G401 (cell line): ENCODE data around the gene DOK6. TPM values are rescaled to one million over a fixed set of nuclear protein-coding genes. Genes with fewer than 3 reads are reported as not detected.

Source experiments
- DNase-seq: peaks from one replicate; pipeline ENCODE4 v3.0.0-alpha.2; 2015; ENCODE audit warnings: low spot score
- in situ Hi-C: cut with HindIII; loops from 2 replicates; pipeline ENCODE4 v1.10.0; 2016; ENCODE audit warnings: low sequenced_read_pairs, mixed read lengths
- total RNA-seq: library from RNA; depleted of rRNA; stranded (reverse); fragments of >200 nt; shearing (Covaris generic); gene quantifications from 2 replicates; pipeline ENCODE4 v1.2.3, GENCODE V29; 2014

Gene DOK6
- total RNA-seq, 1 experiment from 2014 or later: 0.10 TPM

- DNase-seq: no peak
- in situ Hi-C loops: no loop called here
These were observed 122.9 kb downstream of the DOK6 start for GRCh38 chr18:69523582-69523981.

- DNase-seq: no peak
- in situ Hi-C loops: no loop called here
These were observed 127.7 kb downstream of the DOK6 start for GRCh38 chr18:69528435-69528834.

GRCh38 chr18:69529151-69529550 lies 128.5 kb downstream of the DOK6 start:
- in situ Hi-C loops: no loop called here
- DNase-seq: no peak

GRCh38 chr18:69531973-69532372 lies 131.3 kb downstream of the DOK6 start:
- DNase-seq: no peak
- in situ Hi-C loops: no loop called here

- in situ Hi-C loops: no loop called here
- DNase-seq: no peak
These were observed 136.5 kb downstream of the DOK6 start for GRCh38 chr18:69537183-69537582.

GRCh38 chr18:69538849-69539248 lies 138.2 kb downstream of the DOK6 start:
- in situ Hi-C loops: no loop called here

GRCh38 chr18:69539404-69539803 lies 138.7 kb downstream of the DOK6 start:
- DNase-seq: no peak

More at GRCh38 chr18:69538849-69539248, 138.2 kb downstream of the DOK6 start:
- no peak for DNase-seq

GRCh38 chr18:69556228-69556627 lies 155.5 kb downstream of the DOK6 start:
- in situ Hi-C loops: no loop called here
- DNase-seq: no peak

More at GRCh38 chr18:69539404-69539803, 138.7 kb downstream of the DOK6 start:
- in situ Hi-C loops: no loop called here

- in situ Hi-C loops: no loop called here
- no peak for DNase-seq
These were observed 156.6 kb downstream of the DOK6 start for GRCh38 chr18:69557282-69557681.

- in situ Hi-C loops: no loop called here
These were observed 157.4 kb downstream of the DOK6 start for GRCh38 chr18:69558052-69558451.

GRCh38 chr18:69559604-69560003 lies 158.9 kb downstream of the DOK6 start:
- in situ Hi-C loops: no loop called here
- DNase-seq: no peak

More at GRCh38 chr18:69558052-69558451, 157.4 kb downstream of the DOK6 start:
- no peak for DNase-seq

- in situ Hi-C loops: no loop called here
- no peak for DNase-seq
These were observed 163.9 kb downstream of the DOK6 start for GRCh38 chr18:69564602-69565001.

GRCh38 chr18:69567813-69568488 lies 167.3 kb downstream of the DOK6 start:
- no peak for DNase-seq

GRCh38 chr18:69569133-69569532 lies 168.4 kb downstream of the DOK6 start:
- in situ Hi-C loops: no loop called here
- DNase-seq: no peak

More at GRCh38 chr18:69567813-69568488, 167.3 kb downstream of the DOK6 start:
- in situ Hi-C loops: no loop called here

GRCh38 chr18:69574401-69574800 lies 173.7 kb downstream of the DOK6 start:
- DNase-seq: no peak
- in situ Hi-C loops: no loop called here

GRCh38 chr18:69580107-69580506 lies 179.4 kb downstream of the DOK6 start:
- in situ Hi-C loops: no loop called here
- DNase-seq: no peak

- DNase-seq: no peak
- in situ Hi-C loops: no loop called here
These were observed 183.7 kb downstream of the DOK6 start for GRCh38 chr18:69584429-69584828.

- in situ Hi-C loops: no loop called here
- DNase-seq: no peak
These were observed 185.0 kb downstream of the DOK6 start for GRCh38 chr18:69585696-69586095.

- no peak for DNase-seq
- in situ Hi-C loops: no loop called here
These were observed 185.8 kb downstream of the DOK6 start for GRCh38 chr18:69586537-69586936.

- in situ Hi-C loops: no loop called here
- DNase-seq: no peak
These were observed 187.6 kb downstream of the DOK6 start for GRCh38 chr18:69588301-69588700.

GRCh38 chr18:69590150-69590549 lies 189.5 kb downstream of the DOK6 start:
- in situ Hi-C loops: no loop called here
- no peak for DNase-seq
